Measurements from ENCODE around the gene TM4SF18.

DNA sequence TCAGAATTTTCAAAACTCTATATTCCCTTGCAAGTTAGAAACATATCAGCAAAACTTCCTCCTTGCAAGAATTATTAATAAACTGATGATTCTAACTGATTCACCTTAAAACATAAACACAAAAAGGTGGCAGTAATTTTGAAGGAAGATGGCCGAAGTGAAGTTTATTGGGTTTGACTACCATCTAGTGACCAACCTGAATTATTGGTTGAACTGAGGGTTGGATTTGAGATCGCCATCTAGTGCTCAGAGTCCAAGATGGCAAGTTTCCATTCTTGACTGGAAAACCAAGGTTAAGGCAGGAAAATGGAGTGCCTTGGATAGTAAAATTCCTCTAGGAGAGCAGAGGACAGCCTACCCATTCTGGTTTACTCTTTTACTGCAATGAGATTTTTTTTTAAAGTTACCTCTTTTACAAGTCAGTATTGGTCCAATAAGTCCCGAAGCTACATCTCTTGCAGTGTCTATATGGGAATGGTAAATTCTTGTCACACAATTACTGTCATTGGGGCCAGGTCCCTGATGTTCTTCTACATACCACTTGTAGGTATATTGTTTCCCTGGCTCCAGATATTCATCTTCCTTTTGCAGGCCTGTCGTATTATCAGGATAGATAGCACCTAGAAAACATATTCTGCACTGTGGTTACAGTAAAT lies 60.2 kb downstream of the TM4SF18 start:
- TF ChIP-seq, protein P1, sequence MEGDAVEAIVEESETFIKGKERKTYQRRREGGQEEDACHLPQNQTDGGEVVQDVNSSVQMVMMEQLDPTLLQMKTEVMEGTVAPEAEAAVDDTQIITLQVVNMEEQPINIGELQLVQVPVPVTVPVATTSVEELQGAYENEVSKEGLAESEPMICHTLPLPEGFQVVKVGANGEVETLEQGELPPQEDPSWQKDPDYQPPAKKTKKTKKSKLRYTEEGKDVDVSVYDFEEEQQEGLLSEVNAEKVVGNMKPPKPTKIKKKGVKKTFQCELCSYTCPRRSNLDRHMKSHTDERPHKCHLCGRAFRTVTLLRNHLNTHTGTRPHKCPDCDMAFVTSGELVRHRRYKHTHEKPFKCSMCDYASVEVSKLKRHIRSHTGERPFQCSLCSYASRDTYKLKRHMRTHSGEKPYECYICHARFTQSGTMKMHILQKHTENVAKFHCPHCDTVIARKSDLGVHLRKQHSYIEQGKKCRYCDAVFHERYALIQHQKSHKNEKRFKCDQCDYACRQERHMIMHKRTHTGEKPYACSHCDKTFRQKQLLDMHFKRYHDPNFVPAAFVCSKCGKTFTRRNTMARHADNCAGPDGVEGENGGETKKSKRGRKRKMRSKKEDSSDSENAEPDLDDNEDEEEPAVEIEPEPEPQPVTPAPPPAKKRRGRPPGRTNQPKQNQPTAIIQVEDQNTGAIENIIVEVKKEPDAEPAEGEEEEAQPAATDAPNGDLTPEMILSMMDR (optimal IDR thresholded peaks at IDR 0.05 in 1 of 3, IDR thresholded peaks at IDR 0.05 in 1 of 3, conservative IDR thresholded peaks at IDR 0.05 in 1 of 3; ENCODE audit: extremely low read depth in 1 of 3, insufficient read depth in 2 of 3, low read length in 3 of 3) = peak; percentile 78 to 93 (median 79)
- TF ChIP-seq EZH2 (IDR thresholded peaks at IDR 0.05; ENCODE audit: low read length) = no peak
